ENCODE measurements around the gene NR2F1-AS1. TPM values are rescaled to one million over a fixed set of nuclear protein-coding genes. Genes with fewer than 3 reads are reported as not detected.

The NR2F1-AS1 gene
- total RNA-seq, 1 experiment from 2014 or later: 1.7 TPM

- no peak overlapping the region for H3K9ac ChIP-seq (ENCODE audit: low read length)
- H3K4me3 ChIP-seq (ENCODE audit: low read length): no peak overlapping the region
- H3K4me2 ChIP-seq (ENCODE audit: low read depth, low read length, poor library complexity, severe bottlenecking): no peak overlapping the region
- H3K27me3 ChIP-seq (ENCODE audit: low read length): no peaks in the 10 kb centered on the region
- H4K20me1 ChIP-seq (ENCODE audit: insufficient read depth, low read depth, low read length): no peaks in the 10 kb centered on the region
- no peaks in the 10 kb centered on the region for H3K9me3 ChIP-seq (ENCODE audit: low read length)
- no peak for DNase-seq
- no peaks in the 10 kb centered on the region for H3K36me3 ChIP-seq (ENCODE audit: insufficient read depth, low read length)
- H3K27ac ChIP-seq (ENCODE audit: low read length): no peak overlapping the region
- no peaks in the 10 kb centered on the region for H3K9me2 ChIP-seq (replicated peaks; ENCODE audit: insufficient read depth, low read length)
- H2AFZ ChIP-seq (ENCODE audit: low read length): no peak overlapping the region
- no peaks in the 10 kb centered on the region for H3K4me1 ChIP-seq (ENCODE audit: low read length)
- H3K79me2 ChIP-seq (ENCODE audit: low read length): no peaks in the 10 kb centered on the region
Observed at GRCh38 chr5:93572101-93572607, 8.9 kb downstream of the NR2F1-AS1 start.

- no peak overlapping the region for H2AFZ ChIP-seq (ENCODE audit: low read length)
- no peak overlapping the region for H3K4me2 ChIP-seq (ENCODE audit: low read depth, low read length, poor library complexity, severe bottlenecking)
- no peaks in the 10 kb centered on the region for H3K27me3 ChIP-seq (ENCODE audit: low read length)
- H3K9me3 ChIP-seq (ENCODE audit: low read length): no peaks in the 10 kb centered on the region
- H3K36me3 ChIP-seq (ENCODE audit: insufficient read depth, low read length): no peaks in the 10 kb centered on the region
- no peaks in the 10 kb centered on the region for H4K20me1 ChIP-seq (ENCODE audit: insufficient read depth, low read depth, low read length)
- no peak overlapping the region for H3K4me3 ChIP-seq (ENCODE audit: low read length)
- H3K9me2 ChIP-seq (replicated peaks; ENCODE audit: insufficient read depth, low read length): no peaks in the 10 kb centered on the region
- no peak overlapping the region for H3K27ac ChIP-seq (ENCODE audit: low read length)
- H3K79me2 ChIP-seq (ENCODE audit: low read length): no peaks in the 10 kb centered on the region
- H3K4me1 ChIP-seq (ENCODE audit: low read length): no peaks in the 10 kb centered on the region
- no peak overlapping the region for H3K9ac ChIP-seq (ENCODE audit: low read length)
- no peak for DNase-seq
Observed at GRCh38 chr5:93571114-93571949, 9.7 kb downstream of the NR2F1-AS1 start.

- H3K4me1 ChIP-seq (ENCODE audit: low read length): no peaks in the 10 kb centered on the region
- no peaks in the 10 kb centered on the region for H3K9me2 ChIP-seq (replicated peaks; ENCODE audit: insufficient read depth, low read length)
- no peak overlapping the region for H3K27ac ChIP-seq (ENCODE audit: low read length)
- no peaks in the 10 kb centered on the region for H3K27me3 ChIP-seq (ENCODE audit: low read length)
- no peak for DNase-seq
- H3K36me3 ChIP-seq (ENCODE audit: insufficient read depth, low read length): no peaks in the 10 kb centered on the region
- no peak overlapping the region for H3K9ac ChIP-seq (ENCODE audit: low read length)
- no peaks in the 10 kb centered on the region for H4K20me1 ChIP-seq (ENCODE audit: insufficient read depth, low read depth, low read length)
- H3K4me2 ChIP-seq (ENCODE audit: low read depth, low read length, poor library complexity, severe bottlenecking): no peak overlapping the region
- H3K9me3 ChIP-seq (ENCODE audit: low read length): no peaks in the 10 kb centered on the region
- H3K79me2 ChIP-seq (ENCODE audit: low read length): no peaks in the 10 kb centered on the region
- no peak overlapping the region for H2AFZ ChIP-seq (ENCODE audit: low read length)
- no peak overlapping the region for H3K4me3 ChIP-seq (ENCODE audit: low read length)
Observed at GRCh38 chr5:93570294-93571113, 10.5 kb downstream of the NR2F1-AS1 start.

GRCh38 chr5:93569300-93570160 is 11.5 kb downstream of the NR2F1-AS1 start:
- no peak for DNase-seq
- H3K4me1 ChIP-seq (ENCODE audit: low read length): no peaks in the 10 kb centered on the region
- H3K36me3 ChIP-seq (ENCODE audit: insufficient read depth, low read length): no peaks in the 10 kb centered on the region
- no peaks in the 10 kb centered on the region for H3K9me3 ChIP-seq (ENCODE audit: low read length)
- H3K27me3 ChIP-seq (ENCODE audit: low read length): no peaks in the 10 kb centered on the region
- no peak overlapping the region for H3K9ac ChIP-seq (ENCODE audit: low read length)
- H3K4me2 ChIP-seq (ENCODE audit: low read depth, low read length, poor library complexity, severe bottlenecking): no peak overlapping the region
- no peak overlapping the region for H2AFZ ChIP-seq (ENCODE audit: low read length)
- H3K27ac ChIP-seq (ENCODE audit: low read length): no peak overlapping the region
- no peaks in the 10 kb centered on the region for H4K20me1 ChIP-seq (ENCODE audit: insufficient read depth, low read depth, low read length)
- H3K4me3 ChIP-seq (ENCODE audit: low read length): no peak overlapping the region
- no peaks in the 10 kb centered on the region for H3K79me2 ChIP-seq (ENCODE audit: low read length)
- H3K9me2 ChIP-seq (replicated peaks; ENCODE audit: insufficient read depth, low read length): no peaks in the 10 kb centered on the region

GRCh38 chr5:93567424-93567823 is 13.6 kb downstream of the NR2F1-AS1 start:
- Histone ChIP-seq H3K27me3 (ENCODE audit: low read length) (no peaks in the 10 kb centered on the region), H3K4me2 (ENCODE audit: low read depth, low read length, poor library complexity, severe bottlenecking) (no peak overlapping the region)

GRCh38 chr5:93566091-93566490 is 14.9 kb downstream of the NR2F1-AS1 start:
- no peaks in the 10 kb centered on the region for H3K79me2 ChIP-seq (ENCODE audit: low read length)
- no peaks in the 10 kb centered on the region for H4K20me1 ChIP-seq (ENCODE audit: insufficient read depth, low read depth, low read length)
- H3K4me2 ChIP-seq (ENCODE audit: low read depth, low read length, poor library complexity, severe bottlenecking): no peak overlapping the region
- no peaks in the 10 kb centered on the region for H3K9me3 ChIP-seq (ENCODE audit: low read length)
- DNase-seq: no peak
- no peak overlapping the region for H2AFZ ChIP-seq (ENCODE audit: low read length)
- no peaks in the 10 kb centered on the region for H3K36me3 ChIP-seq (ENCODE audit: insufficient read depth, low read length)
- no peaks in the 10 kb centered on the region for H3K4me1 ChIP-seq (ENCODE audit: low read length)
- H3K4me3 ChIP-seq (ENCODE audit: low read length): no peak overlapping the region
- H3K27me3 ChIP-seq (ENCODE audit: low read length): no peaks in the 10 kb centered on the region
- H3K27ac ChIP-seq (ENCODE audit: low read length): no peak overlapping the region
- H3K9me2 ChIP-seq (replicated peaks; ENCODE audit: insufficient read depth, low read length): no peaks in the 10 kb centered on the region
- H3K9ac ChIP-seq (ENCODE audit: low read length): no peak overlapping the region

More at GRCh38 chr5:93567424-93567823, 13.6 kb downstream of the NR2F1-AS1 start:
- no peak overlapping the region for H2AFZ ChIP-seq (ENCODE audit: low read length)
- DNase-seq: no peak
- no peak overlapping the region for H3K4me3 ChIP-seq (ENCODE audit: low read length)
- no peaks in the 10 kb centered on the region for H3K4me1 ChIP-seq (ENCODE audit: low read length)
- H3K79me2 ChIP-seq (ENCODE audit: low read length): no peaks in the 10 kb centered on the region
- H3K27ac ChIP-seq (ENCODE audit: low read length): no peak overlapping the region
- H3K9me2 ChIP-seq (replicated peaks; ENCODE audit: insufficient read depth, low read length): no peaks in the 10 kb centered on the region
- H3K36me3 ChIP-seq (ENCODE audit: insufficient read depth, low read length): no peaks in the 10 kb centered on the region
- no peaks in the 10 kb centered on the region for H4K20me1 ChIP-seq (ENCODE audit: insufficient read depth, low read depth, low read length)
- H3K9ac ChIP-seq (ENCODE audit: low read length): no peak overlapping the region
- no peaks in the 10 kb centered on the region for H3K9me3 ChIP-seq (ENCODE audit: low read length)

- H4K20me1 ChIP-seq (ENCODE audit: insufficient read depth, low read depth, low read length): no peaks in the 10 kb centered on the region
- H3K4me2 ChIP-seq (ENCODE audit: low read depth, low read length, poor library complexity, severe bottlenecking): no peak overlapping the region
- H3K36me3 ChIP-seq (ENCODE audit: insufficient read depth, low read length): no peaks in the 10 kb centered on the region
- H3K79me2 ChIP-seq (ENCODE audit: low read length): no peaks in the 10 kb centered on the region
- H2AFZ ChIP-seq (ENCODE audit: low read length): no peak overlapping the region
- H3K9ac ChIP-seq (ENCODE audit: low read length): no peak overlapping the region
- no peaks in the 10 kb centered on the region for H3K4me1 ChIP-seq (ENCODE audit: low read length)
- no peak overlapping the region for H3K27ac ChIP-seq (ENCODE audit: low read length)
- H3K9me3 ChIP-seq (ENCODE audit: low read length): no peaks in the 10 kb centered on the region
- no peaks in the 10 kb centered on the region for H3K9me2 ChIP-seq (replicated peaks; ENCODE audit: insufficient read depth, low read length)
- H3K27me3 ChIP-seq (ENCODE audit: low read length): no peaks in the 10 kb centered on the region
- DNase-seq: no peak
- no peak overlapping the region for H3K4me3 ChIP-seq (ENCODE audit: low read length)
Observed at GRCh38 chr5:93557021-93557604, 23.9 kb downstream of the NR2F1-AS1 start.
